ENCODE results near the gene CCDC187.

GRCh38 chr9:136307215-136307750 is 3.4 kb upstream of the CCDC187 start:
- TF ChIP-seq REST (IDR thresholded peaks at IDR 0.05; ENCODE audit: insufficient read depth in 1 of 2, low read depth in 2 of 2, low read length in 2 of 2) (no peak), POLR2AphosphoS5 (IDR thresholded peaks at IDR 0.05; ENCODE audit: low read depth, low read length) (no peak), FOXP2 (optimal IDR thresholded peaks at IDR 0.05; ENCODE audit: borderline replicate concordance, extremely low read depth, extremely low read length, insufficient read depth) (no peak), TAF1 (IDR thresholded peaks at IDR 0.05; ENCODE audit: borderline replicate concordance, insufficient read depth, low read length) (no peak)

Measured in PFSK-1 (cell line).